ENCODE results near the gene EXOC3L4.
"Not testable (repeated sequence)": the region's sequence is repeated elsewhere in the genome, so short reads cannot be mapped to it uniquely, and the experiment has no call there.

EXOC3L4 gene

GRCh38 chr14:103094406-103095209 is at the start of gene EXOC3L4:
TSS of gene EXOC3L4 (plus strand) at chr14:103094725. CDS start at chr14:103100220, 5,495 bp downstream.
- TF ChIP-seq, protein P1, sequence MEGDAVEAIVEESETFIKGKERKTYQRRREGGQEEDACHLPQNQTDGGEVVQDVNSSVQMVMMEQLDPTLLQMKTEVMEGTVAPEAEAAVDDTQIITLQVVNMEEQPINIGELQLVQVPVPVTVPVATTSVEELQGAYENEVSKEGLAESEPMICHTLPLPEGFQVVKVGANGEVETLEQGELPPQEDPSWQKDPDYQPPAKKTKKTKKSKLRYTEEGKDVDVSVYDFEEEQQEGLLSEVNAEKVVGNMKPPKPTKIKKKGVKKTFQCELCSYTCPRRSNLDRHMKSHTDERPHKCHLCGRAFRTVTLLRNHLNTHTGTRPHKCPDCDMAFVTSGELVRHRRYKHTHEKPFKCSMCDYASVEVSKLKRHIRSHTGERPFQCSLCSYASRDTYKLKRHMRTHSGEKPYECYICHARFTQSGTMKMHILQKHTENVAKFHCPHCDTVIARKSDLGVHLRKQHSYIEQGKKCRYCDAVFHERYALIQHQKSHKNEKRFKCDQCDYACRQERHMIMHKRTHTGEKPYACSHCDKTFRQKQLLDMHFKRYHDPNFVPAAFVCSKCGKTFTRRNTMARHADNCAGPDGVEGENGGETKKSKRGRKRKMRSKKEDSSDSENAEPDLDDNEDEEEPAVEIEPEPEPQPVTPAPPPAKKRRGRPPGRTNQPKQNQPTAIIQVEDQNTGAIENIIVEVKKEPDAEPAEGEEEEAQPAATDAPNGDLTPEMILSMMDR (IDR thresholded peaks at IDR 0.05; ENCODE audit: low read depth, low read length), result no peak
- no peak within 1 kb of the TSS for H3K4me3 ChIP-seq (ENCODE audit: low read depth, low read length)

DNA sequence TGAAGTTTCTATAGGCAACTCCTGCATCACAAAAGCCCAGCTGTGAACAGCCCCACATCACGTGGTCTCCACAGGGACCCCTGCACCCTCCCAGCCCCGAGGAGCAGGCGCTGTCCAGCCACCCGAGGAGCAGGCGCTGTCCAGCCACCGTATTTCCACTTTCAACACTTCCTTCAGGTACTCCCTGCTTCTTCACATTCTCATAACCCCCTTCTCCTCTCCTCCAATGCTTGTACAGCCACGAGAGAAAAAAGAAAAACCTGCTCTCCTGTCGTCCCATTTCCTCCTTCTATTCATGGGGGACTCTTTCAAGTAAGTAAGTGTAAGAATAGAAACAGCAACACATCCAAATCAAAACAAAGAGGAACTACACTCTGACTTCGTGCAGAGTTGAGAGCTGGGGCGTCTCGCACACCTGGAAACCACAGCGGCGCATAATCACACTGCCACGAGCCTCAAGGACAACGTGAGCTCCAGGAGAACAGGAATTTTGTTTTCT is 49.1 kb upstream of the EXOC3L4 start:
- TF ChIP-seq, protein P1 (IDR thresholded peaks at IDR 0.05; ENCODE audit: low read depth, low read length), result no peak
- no peak overlapping the region for H3K4me3 ChIP-seq (ENCODE audit: low read depth, low read length)

GRCh38 chr14:103047453-103047852 is 47.1 kb upstream of the EXOC3L4 start:
- H3K4me3 ChIP-seq (ENCODE audit: low read depth, low read length), result not testable (repeated sequence)

GRCh38 chr14:103050935-103051334 is 43.6 kb upstream of the EXOC3L4 start:
- no peak overlapping the region for H3K4me3 ChIP-seq (ENCODE audit: low read depth, low read length)
- TF ChIP-seq, protein P1 (IDR thresholded peaks at IDR 0.05; ENCODE audit: low read depth, low read length), result no peak

DNA sequence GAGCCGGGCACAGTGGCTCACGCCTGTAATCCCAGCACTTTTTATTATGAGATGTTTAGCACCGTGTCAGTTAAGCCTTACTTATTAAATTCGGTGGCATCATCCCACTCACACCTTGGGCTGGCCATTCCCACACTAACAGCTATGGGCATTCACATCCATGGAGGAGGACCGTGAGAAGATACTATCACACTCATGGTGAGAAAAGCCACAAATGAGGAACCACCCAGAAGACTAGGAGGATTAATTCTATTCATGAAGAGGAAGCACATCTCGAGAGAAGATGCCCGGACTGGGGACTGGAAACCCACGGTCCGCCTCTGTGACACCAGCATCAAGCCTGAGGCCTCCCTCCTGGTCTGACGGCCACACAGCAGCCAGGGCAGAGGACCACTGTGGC is 42.1 kb upstream of the EXOC3L4 start:
- TF ChIP-seq, protein P1 (IDR thresholded peaks at IDR 0.05; ENCODE audit: low read depth, low read length), result no peak

GRCh38 chr14:103055695-103056094 is 38.8 kb upstream of the EXOC3L4 start:
- TF ChIP-seq, protein P1 (IDR thresholded peaks at IDR 0.05; ENCODE audit: low read depth, low read length), result no peak
- peak overlapping the region; percentile 79 for H3K4me3 ChIP-seq (ENCODE audit: low read depth, low read length)

More for the DNA sequence above, 42.1 kb upstream of the EXOC3L4 start:
- H3K4me3 ChIP-seq (ENCODE audit: low read depth, low read length), result no peak overlapping the region

- peak overlapping the region; percentile 79 for H3K4me3 ChIP-seq (ENCODE audit: low read depth, low read length)
- TF ChIP-seq, protein P1 (IDR thresholded peaks at IDR 0.05; ENCODE audit: low read depth, low read length), result no peak
Measured at GRCh38 chr14:103056322-103057027, 38.0 kb upstream of the EXOC3L4 start.
